MCF 10A (cell line): ENCODE measurements around the gene ALDH1A3. TPM values are rescaled to one million over a fixed set of nuclear protein-coding genes. Genes with fewer than 3 reads are reported as not detected.

Experiments used
- BruUV-seq: library from RNA; stranded (reverse); fragments of 400-500 nt; replicated peaks from 2 replicates; lab custom pipeline; 2021; lab: Mats Ljungman, UMichigan
- CTCF ChIA-PET: fragments of 300-600 bp; sonication (Branson Sonifier 250); formaldehyde crosslinking; extraction: SDS; loops from one replicate; lab custom pipeline; 2021; ENCODE audit warnings: antibody characterized with exemption, inconsistent platforms; lab: Yijun Ruan, JAX
- POLR2A ChIA-PET: fragments of 300-600, 350-650 bp; sonication (Branson Sonifier 250); formaldehyde crosslinking; extraction: SDS; loops from one replicate; lab custom pipeline; 2020; ENCODE audit warnings: antibody characterized with exemption, inconsistent platforms; lab: Yijun Ruan, JAX
- DNase-seq: peaks from one replicate; pipeline ENCODE4 v3.0.0-alpha.2; 2018; ENCODE audit not compliant: unreplicated experiment
- H3K27ac Mint-ChIP-seq: one replicate; pipeline ENCODE4 v1.8.0; 2022; ENCODE audit warnings: mild to moderate bottlenecking, low read depth, mixed read lengths; ENCODE audit not compliant: unreplicated experiment
- H3K27me3 Mint-ChIP-seq: one replicate; pipeline ENCODE4 v1.8.0; 2022; ENCODE audit warnings: mixed read lengths; ENCODE audit not compliant: insufficient read depth, unreplicated experiment
- H3K36me3 Mint-ChIP-seq: one replicate; pipeline ENCODE4 v1.8.0; 2022; ENCODE audit warnings: mild to moderate bottlenecking, moderate library complexity, mixed read lengths; ENCODE audit not compliant: insufficient read depth, unreplicated experiment
- H3K4me1 Mint-ChIP-seq: one replicate; pipeline ENCODE4 v1.8.0; 2022; ENCODE audit warnings: mixed read lengths; ENCODE audit not compliant: insufficient read depth, unreplicated experiment
- H3K4me3 Mint-ChIP-seq: one replicate; pipeline ENCODE4 v1.8.0; 2022; ENCODE audit warnings: mild to moderate bottlenecking, moderate library complexity, mixed read lengths; ENCODE audit not compliant: unreplicated experiment
- H3K9me3 Mint-ChIP-seq: one replicate; pipeline ENCODE4 v1.8.0; 2022; ENCODE audit warnings: mixed read lengths; ENCODE audit not compliant: unreplicated experiment
- CTCF ChIP-seq: fragments of 200-600 bp; IDR thresholded peaks from one replicate; pipeline ENCODE4 v1.8.0; 2022; ENCODE audit warnings: antibody characterized with exemption, mild to moderate bottlenecking; ENCODE audit not compliant: unreplicated experiment
- intact Hi-C: fragments of 100-400 bp; cut with micrococcal nuclease; formaldehyde crosslinking; loops from 2 replicates; pipeline ENCODE4 v1.14.1; 2022
- total RNA-seq: library from RNA; stranded (reverse); gene quantifications from 2 replicates; pipeline ENCODE4 v1.2.3, GENCODE V29; 2022

Gene ALDH1A3
- total RNA-seq, 1 experiment from 2014 or later, result 4.3 TPM

GRCh38 chr15:100852630-100853029 lies 27.0 kb upstream of the ALDH1A3 start:
- no peaks in the 10 kb centered on the region for H3K4me1 Mint-ChIP-seq
- TF ChIP-seq CTCF, result no peak
- no peaks in the 10 kb centered on the region for H3K27me3 Mint-ChIP-seq
- H3K36me3 Mint-ChIP-seq, result no peaks in the 10 kb centered on the region
- DNase-seq, result no peak
- ChIA-PET POLR2A (no interaction called here), CTCF (interaction anchor here (1.1 kb wide), 1 partner anchor 20 kb away, joined by 3 read pairs; no protein-coding TSS in a partner anchor)
- intact Hi-C loops, result no loop called here
- H3K4me3 Mint-ChIP-seq, result no peak overlapping the region
- H3K9me3 Mint-ChIP-seq, result no peaks in the 10 kb centered on the region
- no peak overlapping the region for H3K27ac Mint-ChIP-seq
- BruUV-seq, result no TSS peak

GRCh38 chr15:100853676-100854440 lies 25.8 kb upstream of the ALDH1A3 start:
- no peak for TF ChIP-seq CTCF
- Mint-ChIP-seq H3K27me3 (no peaks in the 10 kb centered on the region), H3K27ac (no peak overlapping the region), H3K9me3 (no peaks in the 10 kb centered on the region), H3K4me3 (no peak overlapping the region), H3K36me3 (no peaks in the 10 kb centered on the region), H3K4me1 (no peaks in the 10 kb centered on the region)
- no peak for DNase-seq
- intact Hi-C loops, result no loop called here
- ChIA-PET CTCF (interaction anchor here (1.1 kb wide), 1 partner anchor 22 kb away, joined by 4 read pairs; no protein-coding TSS in a partner anchor), POLR2A (no interaction called here)
- BruUV-seq, result no TSS peak

GRCh38 chr15:100856867-100857266 lies 22.8 kb upstream of the ALDH1A3 start:
- DNase-seq, result no peak
- Mint-ChIP-seq H3K27me3 (no peaks in the 10 kb centered on the region), H3K9me3 (no peaks in the 10 kb centered on the region), H3K4me1 (no peaks in the 10 kb centered on the region), H3K36me3 (no peaks in the 10 kb centered on the region), H3K27ac (no peak overlapping the region), H3K4me3 (no peak overlapping the region)
- no TSS peak for BruUV-seq
- POLR2A ChIA-PET, result no interaction called here
- no peak for TF ChIP-seq CTCF
- intact Hi-C loops, result no loop called here
- CTCF ChIA-PET, result no interaction called here

GRCh38 chr15:100858294-100858693 lies 21.3 kb upstream of the ALDH1A3 start:
- no peaks in the 10 kb centered on the region for H3K9me3 Mint-ChIP-seq

More at GRCh38 chr15:100858294-100858693, 21.3 kb upstream of the ALDH1A3 start:
- no peaks in the 10 kb centered on the region for H3K36me3 Mint-ChIP-seq
- no peak overlapping the region for H3K27ac Mint-ChIP-seq
- POLR2A ChIA-PET, result interaction anchor here (1.1 kb wide), 1 partner anchor 15 kb away, joined by 3 read pairs; no protein-coding TSS in a partner anchor
- no peak for DNase-seq
- TF ChIP-seq CTCF, result no peak
- intact Hi-C loops, result no loop called here
- H3K4me1 Mint-ChIP-seq, result no peaks in the 10 kb centered on the region
- no TSS peak for BruUV-seq
- CTCF ChIA-PET, result interaction anchor here (0.7 kb wide), 1 partner anchor 286 kb away, joined by 3 read pairs; no protein-coding TSS in a partner anchor
- H3K4me3 Mint-ChIP-seq, result no peak overlapping the region
- H3K27me3 Mint-ChIP-seq, result no peaks in the 10 kb centered on the region
